ENCODE data around the gene ASB2. TPM values are rescaled to one million over a fixed set of nuclear protein-coding genes. Genes with fewer than 3 reads are reported as not detected.

Gene ASB2
- total and polyA plus RNA-seq, 2 of the 13 experiments (the other 11 are each of a cell fraction or from before 2014, with no cell fraction given): 0.82 to 4.1 TPM

GRCh38 chr14:93939304-93940229, 36.8 kb downstream of the ASB2 start (continued):
- TF ChIP-seq NR3C1 (CRISPR knock-in tag; IDR thresholded peaks at IDR 0.05) (no peak), RBM39 (IDR thresholded peaks at IDR 0.05; ENCODE audit: low read depth, low read length, poor library complexity, severe bottlenecking) (peak; percentile 56), NCOA1 (CRISPR knock-in tag; IDR thresholded peaks at IDR 0.05) (no peak), HMGXB4 (CRISPR knock-in tag; IDR thresholded peaks at IDR 0.05; ENCODE audit: borderline replicate concordance in 1 of 2, low read depth in 1 of 2) (peak in 1 of 2 experiments; percentile 66; a peak in 2 of 4 replicates), MED1 (CRISPR knock-in tag; IDR thresholded peaks at IDR 0.05) (peak; percentile 39; the same call in 1 of the 2 replicates), ZNF691 (CRISPR knock-in tag; IDR thresholded peaks at IDR 0.05; ENCODE audit: borderline replicate concordance, low read depth) (no peak), DNMT1 (CRISPR knock-in tag; IDR thresholded peaks at IDR 0.05) (peak; percentile 79), ZNF350 (CRISPR knock-in tag; IDR thresholded peaks at IDR 0.05; ENCODE audit: borderline replicate concordance, low read depth) (no peak), ZNF260 (CRISPR knock-in tag; IDR thresholded peaks at IDR 0.05; ENCODE audit: borderline replicate concordance, low read depth) (no peak), ZNF326 (CRISPR knock-in tag; IDR thresholded peaks at IDR 0.05; ENCODE audit: borderline replicate concordance) (no peak), STAG1 (CRISPR knock-in tag; IDR thresholded peaks at IDR 0.05) (peak; percentile 96), HDAC1 (CRISPR knock-in tag; IDR thresholded peaks at IDR 0.05) (0 out of 2 replicates have a peak, but pooled peaks have one; percentile 38), GABPB1 (CRISPR knock-in tag; IDR thresholded peaks at IDR 0.05) (peak; percentile 30; the same call in 1 of the 2 replicates), CTCF (CRISPR knock-in tag; IDR thresholded peaks at IDR 0.05) (peak; percentile 92), MTERF4 (CRISPR knock-in tag; IDR thresholded peaks at IDR 0.05) (peak; percentile 48; the same call in 1 of the 2 replicates), REL (CRISPR knock-in tag; conservative IDR thresholded peaks at IDR 0.05) (no peak), ZNF432 (CRISPR knock-in tag; IDR thresholded peaks at IDR 0.05; ENCODE audit: borderline replicate concordance) (no peak), ZNF563 (CRISPR knock-in tag; IDR thresholded peaks at IDR 0.05) (0 out of 2 replicates have a peak, but pooled peaks have one; percentile 72), ZNF121 (CRISPR knock-in tag; IDR thresholded peaks at IDR 0.05) (0 out of 2 replicates have a peak, but pooled peaks have one; percentile 25), ZNF749 (CRISPR knock-in tag; IDR thresholded peaks at IDR 0.05; ENCODE audit: borderline replicate concordance) (no peak), SP4 (CRISPR knock-in tag; IDR thresholded peaks at IDR 0.05) (no peak), ZNF383 (CRISPR knock-in tag; IDR thresholded peaks at IDR 0.05; ENCODE audit: borderline replicate concordance) (no peak)
